HepG2 (cell line): Measurements from ENCODE around the gene RAB36. TPM values are rescaled to one million over a fixed set of nuclear protein-coding genes. Genes with fewer than 3 reads are reported as not detected.

Experiments used
- CREM ChIP-seq, 2 experiments: sonication (generic) in 1 of 2; formaldehyde crosslinking in 1 of 2; IDR thresholded peaks; 2 replicates each; pipeline versions ENCODE4 v1.4.0 to v1.6.1; 2016 to 2020; ENCODE audit warnings: antibody characterized with exemption in 1 of 2, mild to moderate bottlenecking in 1 of 2, missing genetic modification reagents in 1 of 2
- FUBP1 ChIP-seq: sonication (generic); formaldehyde crosslinking; IDR thresholded peaks from 2 replicates; pipeline ENCODE4 v1.5.1; 2020; ENCODE audit warnings: missing genetic modification reagents, mild to moderate bottlenecking, borderline replicate concordance
- GATAD1 ChIP-seq: IDR thresholded peaks from 2 replicates; pipeline ENCODE4 v1.6.1; 2016; ENCODE audit warnings: missing genetic modification reagents, missing compliant biosample characterization
- HNF4G ChIP-seq, 2 experiments: sonication (generic) in 1 of 2; formaldehyde crosslinking in 1 of 2; IDR thresholded peaks; 2 replicates each; pipeline versions ENCODE4 v1.4.0 to v1.6.1; 2011 to 2020; ENCODE audit warnings: borderline replicate concordance in 2 of 2, low read depth in 2 of 2, mild to moderate bottlenecking in 2 of 2, low read length in 1 of 2, missing genetic modification reagents in 1 of 2, moderate library complexity in 1 of 2
- KAT7 ChIP-seq: IDR thresholded peaks from 2 replicates; pipeline ENCODE4 v1.6.1; 2018; ENCODE audit warnings: borderline replicate concordance, missing compliant biosample characterization
- KMT2A ChIP-seq: sonication (generic); formaldehyde crosslinking; IDR thresholded peaks from 2 replicates; pipeline ENCODE4 v1.4.0; 2020; ENCODE audit warnings: missing genetic modification reagents
- MAFG ChIP-seq: sonication (generic); formaldehyde crosslinking; IDR thresholded peaks from 2 replicates; pipeline ENCODE4 v1.5.1; 2020; ENCODE audit warnings: mild to moderate bottlenecking, missing genetic modification reagents
- MTA1 ChIP-seq: sonication (generic); formaldehyde crosslinking; IDR thresholded peaks from 2 replicates; pipeline ENCODE4 v1.4.0; 2020; ENCODE audit warnings: missing genetic modification reagents, mild to moderate bottlenecking, borderline replicate concordance
- MTA3 ChIP-seq: sonication (generic); formaldehyde crosslinking; IDR thresholded peaks from 2 replicates; pipeline ENCODE4 v1.4.0; 2020; ENCODE audit warnings: missing genetic modification reagents
- MTF1 ChIP-seq: sonication (generic); formaldehyde crosslinking; IDR thresholded peaks from 2 replicates; pipeline ENCODE4 v1.5.0; 2020; ENCODE audit warnings: missing genetic modification reagents
- MXD4 ChIP-seq: IDR thresholded peaks from 2 replicates; pipeline ENCODE4 v1.6.1; 2016; ENCODE audit warnings: mild to moderate bottlenecking, missing biosample characterization, missing genetic modification reagents
- MXI1 ChIP-seq: IDR thresholded peaks from 3 replicates; pipeline ENCODE4 v1.6.1; 2012; ENCODE audit warnings: low read depth, low read length, inconsistent platforms, borderline replicate concordance
- NFKB2 ChIP-seq: sonication (generic); formaldehyde crosslinking; IDR thresholded peaks from 2 replicates; pipeline ENCODE4 v1.4.0; 2020; ENCODE audit warnings: missing genetic modification reagents, borderline replicate concordance
- ONECUT2 ChIP-seq: sonication (generic); formaldehyde crosslinking; IDR thresholded peaks from 2 replicates; pipeline ENCODE4 v1.4.0; 2020; ENCODE audit warnings: missing genetic modification reagents
- ZMYM2 ChIP-seq: sonication (generic); formaldehyde crosslinking; IDR thresholded peaks from 2 replicates; pipeline ENCODE4 v1.8.0; 2022; ENCODE audit warnings: mild to moderate bottlenecking, missing genetic modification reagents
- ZNF530 ChIP-seq: sonication (generic); formaldehyde crosslinking; IDR thresholded peaks from 2 replicates; pipeline ENCODE4 v1.5.0; 2020; ENCODE audit warnings: low read depth, mild to moderate bottlenecking, missing genetic modification reagents
- ZNF557 ChIP-seq: sonication (generic); formaldehyde crosslinking; IDR thresholded peaks from 2 replicates; pipeline ENCODE4 v1.4.0; 2020; ENCODE audit warnings: missing genetic modification reagents
- ZNF616 ChIP-seq: sonication (generic); formaldehyde crosslinking; IDR thresholded peaks from 2 replicates; pipeline ENCODE4 v1.5.0; 2020; ENCODE audit warnings: low read depth, mild to moderate bottlenecking, missing genetic modification reagents
- ZNF7 ChIP-seq: IDR thresholded peaks from 2 replicates; pipeline ENCODE4 v1.6.1; 2016; ENCODE audit warnings: missing biosample characterization, missing genetic modification reagents
- polyA plus RNA-seq, 8 experiments: library from polyadenylated mRNA; depleted of rRNA in 3 of 8; stranded (reverse) in 7 of 8; unstranded in 1 of 8; fragments of >200 nt; fragmentation: Illumina TruSeq in 4 of 8; extraction: Trizol in 4 of 8; gene quantifications; 2 replicates each; pipeline versions ENCODE4 v1.2.1 to v1.2.3, GENCODE V29; 2011 to 2016; ENCODE audit warnings: low read depth in 4 of 8, missing spikeins in 1 of 8, mixed read lengths in 1 of 8; ENCODE audit not compliant: insufficient read depth in 1 of 8
- total RNA-seq, 5 experiments: library from RNA; depleted of rRNA; stranded (reverse); fragments of >200 nt; fragmentation: Illumina TruSeq; extraction: Trizol; gene quantifications; 2 replicates each; pipeline ENCODE4 v1.2.3, GENCODE V29; 2016; ENCODE audit warnings: low read depth in 1 of 5
- TF ChIP-seq, protein P1 (sequence below): sonication (generic); formaldehyde crosslinking; IDR thresholded peaks from 2 replicates; pipeline ENCODE4 v1.8.1; 2023; ENCODE audit warnings: mild to moderate bottlenecking, missing genetic modification reagents
- TF ChIP-seq, protein P2 (sequence below): IDR thresholded peaks from 2 replicates; pipeline ENCODE4 v1.6.1; 2016; ENCODE audit warnings: missing genetic modification reagents, missing compliant biosample characterization
- TF ChIP-seq, protein P3 (sequence below): sonication (generic); formaldehyde crosslinking; conservative IDR thresholded peaks from 2 replicates; pipeline ENCODE4 v1.4.0; 2020; ENCODE audit warnings: mild to moderate bottlenecking, missing genetic modification reagents, moderate library complexity

Gene RAB36
- total and polyA plus RNA-seq, 2 of the 13 experiments (the other 11 are each of a cell fraction or from before 2014, with no cell fraction given) = 0.24 to 0.86 TPM

- TF ChIP-seq FUBP1 (CRISPR knock-in tag) (no peak), MXI1 (peak; percentile 94), KMT2A (CRISPR knock-in tag) (no peak), ZMYM2 (CRISPR knock-in tag) (no peak), MTA1 (CRISPR knock-in tag) (no peak), MAFG (no peak), ZNF616 (CRISPR knock-in tag) (no peak), ZNF557 (no peak), ZNF7 (CRISPR knock-in tag) (no peak), NFKB2 (CRISPR knock-in tag) (no peak), KAT7 (no peak), MTA3 (CRISPR knock-in tag) (no peak), ONECUT2 (CRISPR knock-in tag) (no peak), ZNF530 (CRISPR knock-in tag) (no peak), GATAD1 (CRISPR knock-in tag) (no peak), MTF1 (CRISPR knock-in tag) (no peak), HNF4G (IDR thresholded peaks at IDR 0.05; ENCODE audit: borderline replicate concordance, low read depth, low read length) (no peak), HNF4G (CRISPR knock-in tag; IDR thresholded peaks at IDR 0.05; ENCODE audit: borderline replicate concordance, low read depth) (no peak), CREM (IDR thresholded peaks at IDR 0.05) (no peak), CREM (CRISPR knock-in tag; IDR thresholded peaks at IDR 0.05) (no peak), MXD4 (CRISPR knock-in tag) (no peak)
- TF ChIP-seq, protein P1, sequence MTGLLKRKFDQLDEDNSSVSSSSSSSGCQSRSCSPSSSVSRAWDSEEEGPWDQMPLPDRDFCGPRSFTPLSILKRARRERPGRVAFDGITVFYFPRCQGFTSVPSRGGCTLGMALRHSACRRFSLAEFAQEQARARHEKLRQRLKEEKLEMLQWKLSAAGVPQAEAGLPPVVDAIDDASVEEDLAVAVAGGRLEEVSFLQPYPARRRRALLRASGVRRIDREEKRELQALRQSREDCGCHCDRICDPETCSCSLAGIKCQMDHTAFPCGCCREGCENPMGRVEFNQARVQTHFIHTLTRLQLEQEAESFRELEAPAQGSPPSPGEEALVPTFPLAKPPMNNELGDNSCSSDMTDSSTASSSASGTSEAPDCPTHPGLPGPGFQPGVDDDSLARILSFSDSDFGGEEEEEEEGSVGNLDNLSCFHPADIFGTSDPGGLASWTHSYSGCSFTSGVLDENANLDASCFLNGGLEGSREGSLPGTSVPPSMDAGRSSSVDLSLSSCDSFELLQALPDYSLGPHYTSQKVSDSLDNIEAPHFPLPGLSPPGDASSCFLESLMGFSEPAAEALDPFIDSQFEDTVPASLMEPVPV (CRISPR knock-in tag) = no peak
- TF ChIP-seq, protein P2, sequence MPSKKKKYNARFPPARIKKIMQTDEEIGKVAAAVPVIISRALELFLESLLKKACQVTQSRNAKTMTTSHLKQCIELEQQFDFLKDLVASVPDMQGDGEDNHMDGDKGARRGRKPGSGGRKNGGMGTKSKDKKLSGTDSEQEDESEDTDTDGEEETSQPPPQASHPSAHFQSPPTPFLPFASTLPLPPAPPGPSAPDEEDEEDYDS (CRISPR knock-in tag) = no peak; the same call in 1 of the 2 replicates
- TF ChIP-seq, protein P3, sequence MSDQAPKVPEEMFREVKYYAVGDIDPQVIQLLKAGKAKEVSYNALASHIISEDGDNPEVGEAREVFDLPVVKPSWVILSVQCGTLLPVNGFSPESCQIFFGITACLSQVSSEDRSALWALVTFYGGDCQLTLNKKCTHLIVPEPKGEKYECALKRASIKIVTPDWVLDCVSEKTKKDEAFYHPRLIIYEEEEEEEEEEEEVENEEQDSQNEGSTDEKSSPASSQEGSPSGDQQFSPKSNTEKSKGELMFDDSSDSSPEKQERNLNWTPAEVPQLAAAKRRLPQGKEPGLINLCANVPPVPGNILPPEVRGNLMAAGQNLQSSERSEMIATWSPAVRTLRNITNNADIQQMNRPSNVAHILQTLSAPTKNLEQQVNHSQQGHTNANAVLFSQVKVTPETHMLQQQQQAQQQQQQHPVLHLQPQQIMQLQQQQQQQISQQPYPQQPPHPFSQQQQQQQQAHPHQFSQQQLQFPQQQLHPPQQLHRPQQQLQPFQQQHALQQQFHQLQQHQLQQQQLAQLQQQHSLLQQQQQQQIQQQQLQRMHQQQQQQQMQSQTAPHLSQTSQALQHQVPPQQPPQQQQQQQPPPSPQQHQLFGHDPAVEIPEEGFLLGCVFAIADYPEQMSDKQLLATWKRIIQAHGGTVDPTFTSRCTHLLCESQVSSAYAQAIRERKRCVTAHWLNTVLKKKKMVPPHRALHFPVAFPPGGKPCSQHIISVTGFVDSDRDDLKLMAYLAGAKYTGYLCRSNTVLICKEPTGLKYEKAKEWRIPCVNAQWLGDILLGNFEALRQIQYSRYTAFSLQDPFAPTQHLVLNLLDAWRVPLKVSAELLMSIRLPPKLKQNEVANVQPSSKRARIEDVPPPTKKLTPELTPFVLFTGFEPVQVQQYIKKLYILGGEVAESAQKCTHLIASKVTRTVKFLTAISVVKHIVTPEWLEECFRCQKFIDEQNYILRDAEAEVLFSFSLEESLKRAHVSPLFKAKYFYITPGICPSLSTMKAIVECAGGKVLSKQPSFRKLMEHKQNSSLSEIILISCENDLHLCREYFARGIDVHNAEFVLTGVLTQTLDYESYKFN (CRISPR knock-in tag) = 0 out of 2 replicates have a peak, but pooled peaks have one; percentile 18
Measured at GRCh38 chr22:23144932-23145877, at the start of gene RAB36 (continued).
